Tibial artery (tissue), 4 donors: ENCODE measurements around the gene FBLN5.

Source experiments
- DNase-seq, 2 donors: peaks; one replicate each; pipeline ENCODE4 v3.0.0-alpha.2; 2019
- H3K27ac ChIP-seq, 2 donors: fragments of 200-600 bp; sonication (generic) in 1 of 2; 1 replicate in 1 of 2; 2 replicates in 1 of 2; pipeline ENCODE4 v1.5.1; 2018 to 2019; ENCODE audit warnings: mild to moderate bottlenecking in 1 of 2
- H3K27me3 ChIP-seq, 2 donors: fragments of 200-600 bp; sonication (generic) in 1 of 2; one replicate each; pipeline versions ENCODE4 v1.5.1 to v1.6.0; 2016 to 2019
- H3K36me3 ChIP-seq, 3 donors: fragments of 200-600 bp; sonication (generic) in 2 of 3; one replicate each; pipeline ENCODE4 v1.5.1; 2016 to 2019; ENCODE audit warnings: mild to moderate bottlenecking in 2 of 3
- H3K4me1 ChIP-seq, 4 donors: fragments of 200-600 bp; sonication (generic) in 2 of 4; 1 replicate in 3 of 4; 2 replicates in 1 of 4; pipeline ENCODE4 v1.5.1; 2016 to 2019
- H3K4me3 ChIP-seq, 2 donors: fragments of 200-600 bp; sonication (generic) in 1 of 2; 1 replicate in 1 of 2; 2 replicates in 1 of 2; pipeline ENCODE4 v1.5.1; 2018 to 2019; ENCODE audit warnings: mild to moderate bottlenecking in 2 of 2
- H3K9me3 ChIP-seq, 3 donors: fragments of 200-600 bp; sonication (generic) in 1 of 3; one replicate each; pipeline ENCODE4 v1.5.1; 2016 to 2019
- intact Hi-C: fragments of 100-400 bp; cut with DNase I; formaldehyde crosslinking; loops from one replicate; pipeline ENCODE4 v1.15.0; 2023; ENCODE audit warnings: low total_unique reads
- TF ChIP-seq, protein P1 (sequence below), 2 experiments: fragments of 200-600 bp in 1 of 2; fragments of 450-650 bp in 1 of 2; IDR thresholded peaks; one replicate each; pipeline ENCODE4 v1.5.1; 2017 to 2019; ENCODE audit warnings: antibody characterized with exemption in 2 of 2, mild to moderate bottlenecking in 1 of 2, moderate library complexity in 1 of 2

The FBLN5 gene

DNA sequence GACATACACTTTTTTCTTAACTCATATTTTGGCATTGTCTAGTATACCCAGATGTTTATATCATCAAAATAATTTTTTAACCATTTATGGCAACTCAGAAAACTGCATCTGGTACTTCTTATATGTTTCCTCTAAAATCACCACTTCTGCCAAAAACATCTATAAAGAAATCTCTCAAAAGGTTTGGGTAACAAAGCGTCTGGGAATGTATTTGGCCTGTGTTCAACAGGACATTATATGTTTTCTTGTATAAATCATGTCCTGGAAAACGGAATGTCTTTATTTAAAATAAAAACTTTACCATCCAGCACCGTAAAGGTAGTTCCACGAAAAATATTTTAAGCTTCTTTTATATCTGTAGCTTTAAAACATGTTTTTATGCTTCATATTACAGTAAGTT is 36.1 kb upstream of the FBLN5 start:
- Histone ChIP-seq H3K27ac (no peak overlapping the region), H3K36me3 (peaks cover 0 to 15% (median 10%) of the 10 kb centered on the region in 3 donors), H3K27me3 (no peaks in the 10 kb centered on the region), H3K4me3 (no peak overlapping the region), H3K4me1 (peaks cover 0 to 82% (median 40%) of the 10 kb centered on the region in 4 donors), H3K9me3 (no peaks in the 10 kb centered on the region)
- intact Hi-C loops = no loop called here
- TF ChIP-seq, protein P1, sequence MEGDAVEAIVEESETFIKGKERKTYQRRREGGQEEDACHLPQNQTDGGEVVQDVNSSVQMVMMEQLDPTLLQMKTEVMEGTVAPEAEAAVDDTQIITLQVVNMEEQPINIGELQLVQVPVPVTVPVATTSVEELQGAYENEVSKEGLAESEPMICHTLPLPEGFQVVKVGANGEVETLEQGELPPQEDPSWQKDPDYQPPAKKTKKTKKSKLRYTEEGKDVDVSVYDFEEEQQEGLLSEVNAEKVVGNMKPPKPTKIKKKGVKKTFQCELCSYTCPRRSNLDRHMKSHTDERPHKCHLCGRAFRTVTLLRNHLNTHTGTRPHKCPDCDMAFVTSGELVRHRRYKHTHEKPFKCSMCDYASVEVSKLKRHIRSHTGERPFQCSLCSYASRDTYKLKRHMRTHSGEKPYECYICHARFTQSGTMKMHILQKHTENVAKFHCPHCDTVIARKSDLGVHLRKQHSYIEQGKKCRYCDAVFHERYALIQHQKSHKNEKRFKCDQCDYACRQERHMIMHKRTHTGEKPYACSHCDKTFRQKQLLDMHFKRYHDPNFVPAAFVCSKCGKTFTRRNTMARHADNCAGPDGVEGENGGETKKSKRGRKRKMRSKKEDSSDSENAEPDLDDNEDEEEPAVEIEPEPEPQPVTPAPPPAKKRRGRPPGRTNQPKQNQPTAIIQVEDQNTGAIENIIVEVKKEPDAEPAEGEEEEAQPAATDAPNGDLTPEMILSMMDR (IDR thresholded peaks at IDR 0.05) = no peak
- no peak for DNase-seq

DNA sequence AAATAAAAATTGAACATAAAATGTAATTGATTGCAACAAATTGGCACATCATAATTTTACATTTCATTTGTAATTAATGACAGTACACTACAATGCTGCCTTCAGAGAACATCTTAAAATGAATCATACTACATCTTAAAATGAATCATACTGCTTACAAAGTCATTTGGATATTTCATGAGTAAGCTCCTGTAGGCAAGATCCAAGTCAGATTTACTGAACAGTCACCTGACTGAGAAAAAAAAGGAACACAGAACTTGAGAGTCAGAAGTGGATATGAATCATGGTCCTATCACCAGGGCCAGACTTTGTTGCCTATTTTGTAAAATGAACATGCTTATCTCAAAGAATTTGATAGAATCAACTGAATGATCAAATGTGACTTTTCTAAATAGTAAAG is 32.7 kb upstream of the FBLN5 start:
- H3K4me1 ChIP-seq = peaks cover 0 to 67% (median 20%) of the 10 kb centered on the region in 4 donors
- no peak overlapping the region for H3K4me3 ChIP-seq
- H3K36me3 ChIP-seq = peaks cover 0 to 5% (median 0%) of the 10 kb centered on the region in 3 donors
- no peak for DNase-seq
- H3K9me3 ChIP-seq = no peaks in the 10 kb centered on the region
- intact Hi-C loops = no loop called here
- peak overlapping the region in 1 of 2 donors; percentile 47 for H3K27ac ChIP-seq
- no peaks in the 10 kb centered on the region for H3K27me3 ChIP-seq
- TF ChIP-seq, protein P1 (IDR thresholded peaks at IDR 0.05) = no peak

DNA sequence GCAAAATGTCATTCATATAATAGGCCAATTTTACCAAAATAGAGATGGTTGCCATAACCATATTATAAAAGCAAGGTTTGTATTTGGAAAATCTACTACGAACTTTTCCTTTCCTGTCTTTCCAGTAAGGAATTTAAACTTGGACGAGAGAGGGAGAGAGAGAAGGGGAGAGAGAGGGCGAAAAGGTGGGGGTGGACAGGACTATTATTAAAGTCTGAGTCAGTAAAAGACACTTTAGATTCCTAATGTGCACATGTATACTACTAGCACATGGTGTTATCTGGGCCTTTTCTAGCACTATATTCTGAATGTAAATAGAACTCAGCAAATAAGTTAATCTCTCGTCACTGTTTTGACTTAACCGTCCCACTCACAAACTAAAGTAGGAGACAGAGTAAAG is 30.4 kb upstream of the FBLN5 start:
- no peak for DNase-seq
- Histone ChIP-seq H3K4me1 (peaks cover 0 to 45% (median 11%) of the 10 kb centered on the region in 4 donors), H3K36me3 (peaks cover 9 to 25% (median 15%) of the 10 kb centered on the region in 3 donors), H3K9me3 (no peaks in the 10 kb centered on the region), H3K4me3 (no peak overlapping the region), H3K27me3 (no peaks in the 10 kb centered on the region), H3K27ac (no peak overlapping the region)
- intact Hi-C loops = no loop called here
- TF ChIP-seq, protein P1 (IDR thresholded peaks at IDR 0.05) = no peak

DNA sequence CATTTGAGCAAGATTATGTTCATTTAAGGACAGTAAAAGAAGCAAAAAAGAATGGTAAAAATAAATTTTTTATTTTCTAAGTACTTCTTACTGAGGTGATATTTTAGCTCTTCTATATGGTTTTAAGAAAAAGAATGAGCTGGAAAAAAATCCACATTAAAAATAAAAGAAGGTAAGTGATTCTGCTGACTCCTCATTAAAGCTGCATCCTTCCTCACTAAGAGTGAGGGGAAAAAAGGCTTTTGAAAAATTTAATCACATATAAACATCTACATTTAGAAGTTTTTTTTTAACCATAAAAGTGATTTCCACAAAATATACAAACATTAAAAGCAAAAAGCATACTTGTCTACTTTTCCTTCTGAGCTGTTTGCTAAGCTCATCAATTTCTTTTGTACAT is 28.3 kb upstream of the FBLN5 start:
- no peaks in the 10 kb centered on the region for H3K9me3 ChIP-seq
- intact Hi-C loops = no loop called here
- peaks cover 0 to 33% (median 11%) of the 10 kb centered on the region in 4 donors for H3K4me1 ChIP-seq
- TF ChIP-seq, protein P1 (IDR thresholded peaks at IDR 0.05) = no peak
- no peaks in the 10 kb centered on the region for H3K27me3 ChIP-seq
- no peak for DNase-seq
- no peak overlapping the region for H3K27ac ChIP-seq
- no peak overlapping the region for H3K4me3 ChIP-seq
- peaks cover 25 to 41% (median 30%) of the 10 kb centered on the region in 3 donors for H3K36me3 ChIP-seq

DNA sequence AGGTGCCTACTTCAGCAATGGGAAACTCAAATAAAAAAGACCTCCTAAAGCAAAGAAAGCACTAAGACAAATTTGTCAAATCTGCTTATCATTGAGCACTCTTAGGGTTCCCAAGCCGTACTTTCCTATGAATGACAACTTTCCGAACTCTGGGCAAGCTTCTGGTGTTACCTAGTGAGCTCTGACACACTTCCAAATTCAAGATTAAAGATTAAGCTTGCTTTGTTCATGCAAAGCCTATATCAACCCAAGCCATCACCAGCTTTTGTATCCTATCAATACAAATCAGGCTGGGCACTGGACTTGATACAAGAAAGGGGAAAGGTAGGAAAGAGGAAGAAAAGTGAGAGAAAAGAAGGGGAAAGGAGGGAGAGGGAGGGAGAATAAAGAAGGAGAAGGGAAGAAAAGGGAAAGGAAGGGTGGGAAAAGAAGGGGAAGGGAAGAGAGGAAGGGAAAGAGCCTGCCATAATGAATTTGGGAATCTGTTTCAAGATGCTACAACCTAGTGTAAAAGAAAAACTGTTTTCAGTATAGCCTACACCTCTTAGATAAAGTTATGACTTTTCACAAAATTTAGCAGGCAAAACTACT is 23.8 kb upstream of the FBLN5 start:
- Histone ChIP-seq H3K9me3 (no peaks in the 10 kb centered on the region), H3K27me3 (no peaks in the 10 kb centered on the region), H3K4me1 (no peaks in the 10 kb centered on the region), H3K36me3 (peaks cover 54 to 64% (median 60%) of the 10 kb centered on the region in 3 donors), H3K27ac (no peak overlapping the region), H3K4me3 (no peak overlapping the region)
- intact Hi-C loops = no loop called here
- TF ChIP-seq, protein P1 (IDR thresholded peaks at IDR 0.05) = no peak
- no peak for DNase-seq
